Suppressor macrophage (primary cell): ENCODE results near the gene RALGAPA1.
"Not testable (repeated sequence)": the region's sequence is repeated elsewhere in the genome, so short reads cannot be mapped to it uniquely, and the experiment has no call there.

Source experiments
- DNase-seq, 4 experiments: peaks; one replicate each; pipeline ENCODE4 v3.0.0-alpha.2; 2020 to 2022
- total RNA-seq, 17 experiments: gene quantifications; one replicate each; lab custom pipeline; 2026; ENCODE audit warnings: mixed read lengths in 6 of 17, inconsistent platforms in 3 of 17; lab: John Stamatoyannopoulos, UW

RALGAPA1 gene
- 25.9 to 74.6 (median 51.3) reads per million in 17 experiments for total RNA-seq

DNA sequence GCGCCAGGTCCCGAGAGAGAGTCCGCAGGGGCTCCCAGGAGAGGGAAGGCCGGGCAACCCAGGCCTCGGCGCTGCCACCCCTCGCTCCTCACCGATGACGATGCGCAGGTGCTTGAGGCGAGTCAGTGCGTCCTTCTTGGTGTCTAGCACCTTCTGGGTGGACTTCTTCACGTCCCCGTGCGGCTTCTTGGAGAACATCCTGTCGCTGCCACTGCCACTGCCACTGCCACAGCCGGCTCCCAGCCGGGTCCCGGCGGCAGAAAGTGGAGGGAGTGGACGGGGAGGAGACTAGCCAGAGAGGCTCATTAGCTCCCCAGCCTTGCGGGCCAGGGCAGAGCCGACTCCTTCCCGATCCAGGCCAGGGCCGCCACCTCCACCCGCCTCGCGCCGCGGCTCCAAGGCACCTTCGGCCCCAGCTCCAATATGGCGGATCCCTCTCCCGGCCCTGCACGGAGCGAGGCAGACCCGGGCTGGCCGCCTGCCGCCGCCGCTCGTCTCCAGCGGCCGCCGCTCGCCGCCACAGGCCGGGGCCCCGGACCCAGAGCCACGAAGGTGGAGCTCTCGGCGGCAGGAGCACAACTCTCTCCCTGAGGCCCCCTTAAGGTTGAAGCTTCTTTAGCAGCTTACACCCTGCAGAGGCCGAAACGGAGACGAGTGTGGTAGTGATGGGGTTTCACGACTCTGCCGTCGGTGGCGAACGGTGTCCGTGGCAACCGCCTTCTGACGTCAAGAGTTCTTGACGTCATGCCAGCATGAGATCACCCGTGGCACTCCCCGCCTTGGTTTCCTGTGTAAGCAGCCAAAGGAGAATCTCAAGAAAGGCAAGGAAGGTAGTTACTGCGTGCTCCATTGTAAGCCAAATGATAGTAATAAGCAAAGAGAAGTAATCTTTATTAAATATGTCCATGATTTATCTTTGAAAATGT, at the start of gene RALGAPA1:
TSS of gene RALGAPA1 (minus strand) at position 658 of the 926 bp plus-strand sequence. CDS start at position 198, 460 bp downstream.
- DNase-seq: peak; percentile 96 to 99 (median 98)

DNA sequence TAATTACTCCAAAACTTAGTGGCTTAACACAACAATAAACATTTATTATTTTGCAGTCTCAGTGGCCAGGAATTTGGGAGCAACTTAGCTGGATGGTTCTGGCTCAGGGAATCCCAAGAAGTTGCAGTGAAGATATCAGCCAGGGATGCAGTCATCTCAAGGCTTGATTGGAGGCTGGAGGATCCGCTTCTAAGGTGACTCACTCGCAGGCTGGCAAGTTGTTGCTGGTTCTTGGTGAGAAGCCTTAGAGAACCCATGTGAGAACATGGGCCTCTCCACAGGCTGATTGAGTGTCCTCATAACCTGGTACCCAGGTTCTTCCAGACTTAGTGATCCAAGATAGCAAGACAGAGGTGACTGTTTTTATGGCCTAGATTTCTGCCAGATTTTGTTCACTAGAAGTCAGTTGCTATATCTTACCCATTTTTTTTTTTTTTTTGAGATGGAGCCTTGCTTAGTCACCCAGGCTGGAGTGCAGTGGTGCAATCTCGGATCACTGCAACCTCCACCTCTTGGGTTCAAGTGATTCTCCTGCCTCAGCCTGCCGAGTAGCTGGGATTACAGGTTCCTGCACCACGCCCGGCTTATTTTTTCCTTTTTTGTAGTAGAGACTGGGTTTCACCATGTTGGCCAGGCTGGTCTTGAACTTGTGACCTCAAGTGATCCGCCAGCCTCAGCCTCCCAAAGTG, 49.6 kb upstream of the RALGAPA1 start:
- DNase-seq: no peak

DNA sequence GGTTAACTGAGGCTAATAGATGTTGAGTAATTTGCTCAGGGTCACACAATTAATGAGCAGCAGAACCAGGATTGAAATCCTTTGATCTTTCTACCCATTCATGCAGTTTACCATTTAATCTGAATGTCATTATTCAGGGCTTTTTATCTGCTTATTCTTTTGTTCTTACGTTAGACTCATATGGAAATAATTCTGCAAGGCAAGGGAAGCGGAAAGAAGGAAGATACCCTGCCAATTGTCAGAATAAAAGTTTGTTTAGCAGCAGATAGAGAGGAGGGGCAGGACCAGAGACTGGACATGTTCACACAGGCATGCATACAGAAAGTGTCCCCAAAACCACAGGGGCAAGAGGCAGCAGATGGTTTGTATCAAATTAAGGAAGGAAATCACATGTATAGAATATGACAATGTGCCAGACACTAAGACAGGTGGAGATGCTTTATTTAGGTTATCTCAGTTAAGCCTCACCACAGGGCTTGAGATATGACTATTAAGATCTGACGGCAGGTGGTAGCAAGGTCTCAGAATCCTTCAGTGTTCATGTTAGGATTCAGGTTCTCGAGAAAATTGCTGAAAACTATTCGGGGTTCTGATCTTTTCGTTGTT, 46.9 kb upstream of the RALGAPA1 start:
- DNase-seq: no peak

DNA sequence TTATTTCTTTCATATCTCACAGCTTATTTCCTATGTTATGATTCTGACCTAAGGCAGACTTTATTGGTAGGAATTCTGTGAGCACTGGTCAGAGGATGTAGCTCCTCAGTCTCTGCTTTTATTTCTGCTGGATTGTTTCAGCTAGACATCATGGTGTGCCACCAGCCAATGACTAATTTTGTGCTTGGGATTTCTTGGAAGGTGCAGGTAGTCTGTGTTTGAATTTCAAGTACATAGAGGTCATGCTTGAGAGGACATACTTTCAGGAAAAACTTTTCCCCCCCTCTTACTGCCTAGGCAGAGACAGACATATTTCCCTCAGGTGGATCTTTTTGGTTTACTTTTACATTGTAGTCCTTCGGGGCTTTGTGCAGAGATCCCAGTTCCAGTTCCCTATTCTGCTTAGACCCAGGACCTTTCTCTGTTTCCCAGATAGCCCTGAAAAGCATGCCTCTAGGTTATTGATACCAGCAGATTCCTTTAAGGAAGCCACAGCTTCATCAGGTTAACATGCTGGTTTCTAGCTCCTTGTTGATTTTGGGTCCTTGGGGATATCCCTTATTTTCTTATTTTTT, 45.7 kb upstream of the RALGAPA1 start:
- no peak for DNase-seq

DNA sequence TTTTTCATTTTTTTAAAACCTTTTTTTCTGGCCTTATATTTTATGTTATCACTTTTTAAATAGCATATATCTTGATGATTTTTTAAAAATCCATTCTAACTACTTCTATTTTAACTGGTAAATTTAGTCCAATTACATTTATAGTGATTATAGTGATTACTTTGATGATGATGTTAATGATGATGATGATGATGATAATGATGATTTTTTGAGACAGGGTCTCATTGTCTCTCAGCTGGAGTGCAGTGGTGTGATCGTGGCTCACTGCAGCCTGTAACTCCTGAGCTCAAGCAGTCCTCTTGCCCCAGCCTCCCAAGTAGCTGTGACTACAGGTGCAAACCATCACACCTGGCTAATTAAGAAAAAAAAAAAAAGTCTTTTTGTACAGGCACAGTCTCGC, 44.1 kb upstream of the RALGAPA1 start:
- DNase-seq: no peak

DNA sequence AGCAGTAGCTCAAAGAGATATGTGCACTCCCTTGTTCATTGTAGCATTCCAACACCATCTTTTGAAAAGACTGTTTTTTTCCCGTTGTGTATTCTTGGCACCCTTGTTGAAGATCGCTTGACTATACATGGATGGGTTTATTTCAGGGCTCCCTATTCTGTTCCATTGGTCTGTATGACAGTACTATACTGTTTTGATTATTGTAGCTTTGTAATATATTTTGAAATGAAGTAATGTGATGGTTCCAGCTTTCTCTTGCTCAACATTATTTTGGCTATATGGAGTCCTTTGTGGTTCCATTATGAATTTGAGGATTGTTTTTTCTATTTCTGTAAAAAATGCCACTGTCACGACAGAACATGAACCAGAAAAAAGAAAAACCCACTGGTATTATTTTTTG, 42.7 kb upstream of the RALGAPA1 start:
- DNase-seq: no peak

DNA sequence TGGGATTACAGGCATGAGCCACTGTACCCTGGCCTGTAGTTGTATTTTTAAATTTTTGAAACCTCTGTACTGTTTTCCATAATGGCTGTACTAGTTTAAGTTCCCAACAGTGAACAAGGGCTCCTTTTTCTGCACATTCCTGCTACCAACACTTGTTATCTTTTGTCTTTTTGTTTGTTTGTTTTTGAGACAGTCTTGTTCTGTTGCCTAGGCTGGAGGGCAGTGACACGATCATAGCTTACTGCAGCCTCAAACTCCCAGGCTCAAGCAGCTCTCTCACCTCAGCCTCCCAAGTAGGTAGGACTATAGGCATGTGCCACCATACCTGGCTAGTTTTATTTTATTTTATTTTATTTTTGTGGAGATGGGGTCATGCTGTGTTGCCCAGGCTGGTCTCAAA, 40.0 kb upstream of the RALGAPA1 start:
- DNase-seq: no peak

DNA sequence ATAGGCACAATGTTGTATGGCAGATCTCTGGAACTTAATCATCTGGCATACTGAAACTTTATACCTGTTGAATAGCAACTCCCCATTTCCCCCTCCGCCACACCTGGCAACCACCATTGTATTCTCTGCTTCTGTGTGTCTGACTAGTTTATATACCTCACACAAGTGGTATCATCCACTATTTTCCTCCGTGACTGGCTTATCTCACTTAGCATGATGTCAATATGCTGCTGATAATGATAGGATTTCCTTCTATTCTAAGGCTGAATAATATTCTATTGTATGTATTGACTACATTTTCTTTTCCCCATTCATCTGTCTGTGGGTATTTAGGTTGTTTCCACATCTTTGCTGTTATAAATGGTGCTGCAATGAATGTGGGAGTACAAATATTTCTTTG, 38.5 kb upstream of the RALGAPA1 start:
- DNase-seq: no peak

DNA sequence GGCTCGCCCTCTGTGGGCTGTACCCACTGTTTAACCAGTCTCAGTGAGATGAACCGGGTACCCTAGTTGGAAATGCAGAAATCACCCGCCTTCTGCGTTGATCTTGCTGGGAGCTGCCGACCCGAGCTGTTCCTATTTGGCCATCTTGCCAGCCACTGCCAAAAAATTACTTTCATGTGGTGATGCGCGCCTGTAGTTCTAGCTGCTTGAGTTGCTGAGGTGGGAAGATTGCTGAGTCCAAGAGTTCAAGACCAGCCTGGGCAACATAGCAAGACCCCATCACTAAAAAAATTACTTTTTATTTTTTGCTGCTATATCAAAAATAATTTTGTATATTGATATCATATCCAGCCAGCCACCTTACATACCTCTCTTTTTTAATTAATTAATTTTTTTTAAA, 35.4 kb upstream of the RALGAPA1 start:
- DNase-seq: no peak

DNA sequence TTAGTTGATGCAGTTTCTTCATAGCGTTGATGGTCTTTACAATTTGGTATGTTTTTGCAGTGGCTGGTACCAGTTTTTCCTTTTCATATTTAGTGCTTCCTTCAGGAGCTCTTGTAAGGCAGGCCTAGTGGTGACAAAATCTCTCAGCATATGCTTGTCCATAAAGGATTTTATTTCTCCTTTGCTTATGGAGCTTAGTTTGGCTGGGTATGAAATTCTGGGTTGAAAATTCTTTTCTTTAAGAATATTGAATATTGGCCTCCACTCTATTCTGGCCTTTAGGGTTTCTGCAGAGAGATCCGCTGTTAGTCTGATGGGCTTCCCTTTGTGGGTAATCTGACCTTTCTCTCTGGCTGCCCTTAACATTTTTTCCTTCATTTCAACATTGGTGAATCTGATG, 33.1 kb upstream of the RALGAPA1 start:
- not testable (repeated sequence) for DNase-seq

DNA sequence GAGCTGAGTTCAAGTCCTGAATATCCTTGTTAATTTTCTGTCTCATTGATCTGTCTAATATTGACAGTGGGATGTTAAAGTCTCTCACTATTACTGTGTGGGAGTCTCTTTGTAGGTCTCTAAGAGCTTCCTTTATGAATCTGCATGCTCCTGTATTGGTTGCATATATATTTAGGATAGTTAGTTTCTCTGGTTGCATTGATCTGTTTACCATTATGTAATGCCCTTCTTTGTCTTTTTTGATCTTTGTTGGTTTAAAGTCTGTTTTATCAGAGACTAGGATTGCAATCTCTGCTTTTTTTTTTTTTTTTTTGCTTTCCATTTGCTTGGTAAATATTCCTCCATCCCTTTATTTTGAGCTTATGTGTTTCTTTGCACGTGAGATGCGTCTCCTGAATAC, 32.6 kb upstream of the RALGAPA1 start:
- DNase-seq: not testable (repeated sequence)

DNA sequence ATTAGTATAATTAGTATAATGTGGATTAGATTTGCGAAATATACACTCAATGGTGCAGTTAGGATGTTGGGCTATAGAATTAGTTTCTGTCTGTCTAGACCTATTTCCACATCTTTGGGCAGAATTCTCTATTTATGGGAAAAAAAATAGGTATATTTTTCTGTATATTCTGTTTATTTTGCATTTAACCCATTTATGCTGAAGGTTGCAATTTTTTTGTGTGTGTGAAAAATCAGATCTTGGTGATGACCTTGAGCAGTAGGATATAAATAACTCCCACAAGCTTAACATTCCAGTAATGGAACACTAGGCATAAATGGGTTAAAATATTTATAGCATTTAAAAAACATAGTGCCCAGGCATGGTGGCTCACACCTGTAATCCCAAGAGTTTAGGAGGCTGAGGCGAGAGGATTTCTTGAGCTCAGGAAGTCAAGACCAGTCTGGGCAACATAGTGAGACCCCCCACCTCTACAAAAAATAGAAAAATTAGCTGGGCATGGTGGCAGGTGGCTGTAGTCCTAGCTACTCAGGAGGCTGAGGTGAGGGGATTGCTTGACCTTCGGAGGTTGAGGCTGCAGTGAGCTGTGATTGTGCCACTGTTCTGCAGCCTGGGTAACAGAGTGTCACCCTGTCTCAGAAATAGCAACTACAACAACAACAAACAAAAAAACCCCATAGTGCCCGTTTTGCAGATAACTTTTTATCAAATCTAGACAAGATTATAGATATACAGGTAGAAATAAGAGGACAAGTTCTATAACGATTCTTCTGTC, 26.3 kb upstream of the RALGAPA1 start:
- DNase-seq: no peak

DNA sequence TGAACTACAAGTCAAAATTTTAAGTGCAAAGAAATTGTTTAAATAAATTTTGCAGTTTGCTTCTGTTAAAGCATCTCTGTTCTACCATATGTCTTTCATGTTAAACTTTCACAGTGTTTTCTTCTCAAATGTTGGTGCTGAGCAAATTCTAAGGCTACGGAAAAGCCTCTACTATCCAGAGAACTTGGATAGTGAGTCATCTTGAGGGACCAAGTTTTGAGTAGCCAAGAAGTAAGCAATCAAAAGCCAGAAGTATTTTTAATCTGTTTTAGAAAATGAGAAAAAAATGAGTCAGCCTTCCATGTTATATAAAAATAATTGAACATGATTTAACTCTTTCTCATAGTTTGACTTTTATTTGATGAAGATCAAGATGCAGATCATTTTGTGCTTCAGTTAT, 20.4 kb upstream of the RALGAPA1 start:
- DNase-seq: no peak

DNA sequence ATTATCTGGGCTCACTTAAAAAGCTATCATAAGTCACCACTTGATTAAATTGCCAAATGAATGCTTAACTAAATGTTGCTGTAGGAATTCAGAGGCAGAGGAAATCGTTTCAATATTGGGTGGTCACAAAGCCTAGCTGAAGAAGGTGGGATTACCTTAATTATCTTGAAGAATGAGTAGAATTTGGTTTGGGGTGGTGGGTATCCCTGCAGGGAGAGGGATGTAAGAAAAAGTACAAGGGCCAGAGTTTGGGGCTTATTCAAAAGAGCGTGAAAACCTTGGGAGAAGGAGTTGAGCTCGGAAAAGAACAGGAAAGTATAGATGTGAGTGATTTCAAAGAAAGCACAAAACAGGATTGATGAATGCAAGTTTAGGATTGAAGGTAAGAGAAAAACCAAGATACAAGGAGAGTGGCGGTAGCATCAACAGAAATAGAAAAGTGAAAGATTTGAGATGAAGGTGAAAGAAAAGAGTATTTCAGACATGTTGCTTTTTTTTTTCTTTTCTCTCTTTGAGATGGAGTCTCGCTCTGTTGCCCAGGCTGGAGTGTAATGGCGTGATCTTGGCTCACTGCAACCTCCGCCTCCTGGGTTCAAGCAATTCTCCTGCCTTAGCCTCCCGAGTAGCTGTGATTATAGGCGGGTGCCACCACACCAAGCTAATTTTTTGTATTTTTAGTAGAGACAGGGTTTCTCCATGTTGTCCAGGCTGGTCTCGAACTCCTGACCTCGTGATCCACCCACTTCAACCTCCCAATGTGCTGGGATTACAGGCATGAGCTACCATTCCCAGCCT, 18.8 kb upstream of the RALGAPA1 start:
- no peak for DNase-seq

DNA sequence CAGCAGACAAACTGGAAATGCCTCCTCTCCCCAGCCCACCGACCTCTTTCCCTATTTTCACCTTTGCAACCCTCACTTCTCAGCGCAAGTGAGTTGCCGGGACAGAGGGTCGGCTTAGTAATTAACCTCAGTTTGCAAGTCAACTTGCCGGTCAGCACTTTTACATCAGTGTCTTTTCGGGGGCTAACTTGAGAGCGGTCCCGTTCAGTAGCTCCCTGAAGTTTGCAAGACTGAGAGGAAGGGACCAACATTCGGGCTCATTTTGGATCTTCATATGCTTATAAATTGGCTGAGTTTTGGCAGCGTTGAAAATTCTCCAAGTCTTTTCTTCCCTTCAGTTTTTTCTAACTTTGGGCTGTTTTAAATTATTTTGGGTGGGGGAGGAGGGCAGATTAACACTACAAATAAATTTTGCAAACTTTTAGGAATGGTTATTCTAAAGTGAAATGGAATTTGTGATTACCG, 17.9 kb upstream of the RALGAPA1 start:
- DNase-seq: no peak

DNA sequence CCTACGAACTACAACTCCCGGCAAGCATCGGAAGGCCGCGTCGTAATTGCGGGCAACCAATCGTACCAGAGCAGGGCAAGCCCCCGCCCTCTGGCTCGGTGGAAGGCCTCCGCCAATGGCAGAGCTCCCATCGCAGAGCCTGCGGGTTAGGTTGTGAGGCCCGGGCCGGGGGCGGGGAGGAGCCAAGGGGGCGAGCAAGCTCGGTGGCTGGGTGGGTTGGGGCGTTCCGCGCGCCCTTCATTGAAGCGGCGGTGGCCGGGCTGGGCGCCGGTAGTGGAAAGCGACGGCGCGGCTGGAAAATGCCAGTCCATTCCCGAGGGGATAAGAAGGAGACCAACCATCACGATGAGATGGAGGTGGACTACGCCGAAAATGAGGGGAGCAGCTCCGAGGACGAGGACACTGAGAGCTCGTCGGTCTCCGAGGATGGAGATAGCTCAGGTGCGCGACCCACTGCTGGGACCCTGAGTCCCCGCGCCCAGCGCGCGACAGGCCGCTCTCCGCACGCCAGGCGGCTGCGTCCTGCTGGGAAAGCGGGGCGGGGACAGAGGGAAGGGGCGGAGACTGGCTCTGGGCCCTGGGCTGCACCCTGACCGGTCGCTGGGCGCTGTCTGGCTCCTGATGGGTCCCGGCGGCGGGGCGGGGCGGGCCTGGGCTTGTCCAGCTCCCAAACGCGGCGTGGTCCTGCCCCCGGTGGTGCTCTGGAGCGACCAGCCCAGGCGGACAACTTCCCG, 17.3 kb upstream of the RALGAPA1 start, which contains the start of gene BRMS1L:
TSS of gene BRMS1L (plus strand) at position 121 of the 734 bp plus-strand sequence. CDS start at position 300, 179 bp downstream.
- peak; percentile 97 to 99 (median 98) for DNase-seq

DNA sequence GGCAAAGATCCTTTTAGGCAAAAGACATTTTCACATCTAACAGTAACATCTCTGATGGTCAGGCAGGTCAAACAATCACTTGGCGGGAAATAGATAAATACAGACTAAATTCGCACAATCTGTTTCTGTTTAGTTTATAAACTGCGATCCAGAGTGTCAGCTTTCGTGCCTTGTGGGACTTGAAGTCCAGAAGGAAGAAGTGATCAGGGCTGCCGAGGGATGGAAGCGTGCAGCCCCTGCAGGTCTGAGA, 16.8 kb upstream of the RALGAPA1 start:
- DNase-seq: no peak

DNA sequence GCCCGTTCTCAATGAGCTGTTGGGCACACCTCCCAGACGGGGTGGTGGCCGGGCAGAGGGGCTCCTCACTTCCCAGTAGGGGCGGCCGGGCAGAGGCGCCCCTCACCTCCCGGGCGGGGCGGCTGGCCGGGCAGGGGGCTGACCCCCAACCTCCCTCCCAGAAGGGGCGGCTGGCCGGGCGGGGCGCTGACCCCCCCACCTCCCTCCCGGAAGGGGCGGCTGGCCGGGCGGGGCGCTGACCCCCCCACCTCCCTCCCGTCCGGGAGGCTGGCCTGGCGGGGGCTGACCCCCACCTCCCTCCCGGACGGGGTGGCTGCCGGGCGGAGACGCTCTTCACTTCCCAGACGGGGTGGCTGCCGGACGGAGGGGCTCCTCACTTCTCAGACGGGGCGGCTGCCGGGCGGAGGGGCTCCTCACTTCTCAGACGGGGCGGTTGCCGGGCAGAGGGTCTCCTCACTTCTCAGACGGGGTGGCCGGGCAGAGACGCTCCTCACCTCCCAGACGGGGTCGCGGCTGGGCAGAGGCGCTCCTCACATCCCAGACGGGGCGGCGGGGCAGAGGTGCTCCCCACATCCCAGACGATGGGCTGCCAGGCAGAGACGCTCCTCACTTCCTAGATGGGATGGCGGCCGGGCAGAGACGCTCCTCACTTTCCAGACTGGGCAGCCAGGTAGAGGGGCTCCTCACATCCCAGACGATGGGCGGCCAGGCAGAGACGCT, 15.5 kb upstream of the RALGAPA1 start:
- DNase-seq: not testable (repeated sequence)

DNA sequence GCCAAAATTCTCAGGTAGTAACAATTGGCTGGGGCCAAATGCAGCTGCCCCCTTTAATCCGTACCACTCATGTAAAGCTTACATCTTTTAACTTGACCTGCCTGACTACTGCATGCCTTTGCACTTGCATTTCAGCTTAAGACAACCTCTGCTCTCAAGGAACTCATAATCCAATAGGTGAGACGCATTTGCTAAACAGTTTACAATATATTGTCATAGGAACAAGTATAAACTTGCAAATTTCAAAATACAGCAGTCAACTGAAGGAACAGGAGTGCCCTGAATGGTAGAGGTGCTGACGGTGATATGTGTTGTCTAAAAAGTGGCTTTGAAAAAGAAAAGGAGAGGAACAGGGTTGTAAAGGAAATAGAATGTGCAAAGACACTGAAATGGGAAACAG, 13.4 kb upstream of the RALGAPA1 start:
- DNase-seq: no peak
